Astrocyte (in vitro differentiated cells and primary cell): Measurements from ENCODE around the gene CCR4. TPM values are rescaled to one million over a fixed set of nuclear protein-coding genes. Genes with fewer than 3 reads are reported as not detected.
A peak's percentile ranks its signal among the peaks of the same experiment; 100 is the strongest.

Source experiments
- DNase-seq: peaks from one replicate; pipeline ENCODE4 v3.0.0-alpha.2; 2010; ENCODE audit warnings: low read depth
- FAIRE-seq: peaks from 2 replicates; lab custom pipeline; 2011; peaks lifted over from hg19 to GRCh38; lab: Jason Lieb, UNC
- H2AFZ ChIP-seq: 2 replicates; pipeline ENCODE4 v1.6.0; 2012; ENCODE audit warnings: low read depth, low read length, inconsistent platforms
- H3K27ac ChIP-seq: 2 replicates; pipeline ENCODE4 v1.5.1; 2011; ENCODE audit warnings: low read depth, low read length, inconsistent platforms
- H3K27me3 ChIP-seq: 2 replicates; pipeline ENCODE4 v1.6.0; 2011; ENCODE audit warnings: low read length, inconsistent platforms; ENCODE audit not compliant: insufficient read depth
- H3K36me3 ChIP-seq: 2 replicates; pipeline ENCODE4 v1.5.1; 2011; ENCODE audit warnings: low read length, inconsistent platforms; ENCODE audit not compliant: insufficient read depth
- H3K4me1 ChIP-seq: 2 replicates; pipeline ENCODE4 v1.5.1; 2011; ENCODE audit warnings: low read length, inconsistent platforms; ENCODE audit not compliant: insufficient read depth
- H3K4me2 ChIP-seq: 2 replicates; pipeline ENCODE4 v1.6.0; 2012; ENCODE audit warnings: low read length, inconsistent platforms
- H3K4me3 ChIP-seq: 2 replicates; pipeline ENCODE4 v1.5.1; 2011; ENCODE audit warnings: low read depth, mild to moderate bottlenecking, low read length, inconsistent platforms; ENCODE audit not compliant: insufficient read depth
- H3K79me2 ChIP-seq: 2 replicates; pipeline ENCODE4 v1.6.0; 2012; ENCODE audit warnings: mild to moderate bottlenecking, low read length, inconsistent platforms; ENCODE audit not compliant: insufficient read depth
- H3K9ac ChIP-seq: 2 replicates; pipeline ENCODE4 v1.6.0; 2012; ENCODE audit warnings: mild to moderate bottlenecking, low read length, inconsistent platforms
- H3K9me3 ChIP-seq: 2 replicates; pipeline ENCODE4 v1.5.1; 2012; ENCODE audit warnings: low read depth, mild to moderate bottlenecking, low read length, inconsistent platforms; ENCODE audit not compliant: insufficient read depth
- H4K20me1 ChIP-seq: 2 replicates; pipeline ENCODE4 v1.6.0; 2012; ENCODE audit warnings: low read length, inconsistent platforms; ENCODE audit not compliant: insufficient read depth
- H3K27ac Mint-ChIP-seq: one replicate; pipeline ENCODE4 v1.8.0; 2021; ENCODE audit warnings: mild to moderate bottlenecking, mixed read lengths; ENCODE audit not compliant: unreplicated experiment
- H3K27me3 Mint-ChIP-seq: one replicate; pipeline ENCODE4 v1.8.0; 2021; ENCODE audit warnings: low read depth, mixed read lengths; ENCODE audit not compliant: unreplicated experiment
- H3K36me3 Mint-ChIP-seq: one replicate; pipeline ENCODE4 v1.8.0; 2021; ENCODE audit warnings: low read depth, mixed read lengths; ENCODE audit not compliant: unreplicated experiment
- H3K4me1 Mint-ChIP-seq: one replicate; pipeline ENCODE4 v1.8.0; 2021; ENCODE audit warnings: low read depth, mixed read lengths; ENCODE audit not compliant: unreplicated experiment
- H3K4me3 Mint-ChIP-seq: one replicate; pipeline ENCODE4 v1.8.0; 2021; ENCODE audit warnings: mild to moderate bottlenecking, moderate library complexity, mixed read lengths; ENCODE audit not compliant: unreplicated experiment
- H3K9me3 Mint-ChIP-seq: one replicate; pipeline ENCODE4 v1.8.0; 2021; ENCODE audit warnings: mild to moderate bottlenecking, mixed read lengths; ENCODE audit not compliant: unreplicated experiment
- EZH2 ChIP-seq: IDR thresholded peaks from 2 replicates; pipeline ENCODE4 v1.6.1; 2012; ENCODE audit warnings: mild to moderate bottlenecking, low read length, inconsistent platforms; ENCODE audit not compliant: insufficient read depth
- total RNA-seq: library from RNA; stranded (reverse); gene quantifications from 2 replicates; pipeline ENCODE4 v1.2.1, GENCODE V29; 2021
- TF ChIP-seq, protein P1 (sequence below): IDR thresholded peaks from 2 replicates; pipeline ENCODE4 v1.5.1; 2011; ENCODE audit warnings: low read depth, mild to moderate bottlenecking, inconsistent platforms, low read length, moderate library complexity; ENCODE audit not compliant: insufficient read depth

CCR4 gene
- total RNA-seq, 1 donor from 2014 or later = not detected

DNA sequence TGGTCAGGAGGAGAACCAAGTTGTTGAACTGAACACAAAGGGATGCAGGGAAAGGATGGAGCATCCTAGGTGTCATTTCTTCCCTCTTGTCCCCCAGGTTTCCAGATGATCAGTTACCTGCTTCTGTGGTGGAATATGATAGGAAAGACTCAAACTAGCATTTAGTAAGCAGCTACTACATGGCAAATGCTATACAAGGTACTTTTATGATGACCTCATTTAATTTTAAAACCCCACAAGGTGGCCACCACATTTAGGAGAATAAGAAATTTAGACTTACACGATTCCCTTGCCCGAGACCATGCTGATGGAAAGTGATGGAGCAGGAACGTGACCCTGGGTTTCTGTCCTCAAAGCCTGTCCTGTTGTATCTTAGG is 40.9 kb downstream of the CCR4 start:
- Mint-ChIP-seq H3K27ac (peak overlapping the region; percentile 64), H3K4me3 (no peak overlapping the region), H3K36me3 (peaks cover 16% of the 10 kb centered on the region), H3K4me1 (peaks cover 11% of the 10 kb centered on the region), H3K9me3 (peaks cover 3% of the 10 kb centered on the region), H3K27me3 (peaks cover 1% of the 10 kb centered on the region)
- Histone ChIP-seq H3K9ac (no peak overlapping the region), H2AFZ (no peak overlapping the region), H3K79me2 (no peaks in the 10 kb centered on the region), H4K20me1 (no peaks in the 10 kb centered on the region), H3K9me3 (no peaks in the 10 kb centered on the region), H3K27ac (no peak overlapping the region), H3K4me2 (no peak overlapping the region), H3K4me1 (no peaks in the 10 kb centered on the region), H3K4me3 (no peak overlapping the region), H3K36me3 (no peaks in the 10 kb centered on the region), H3K27me3 (no peaks in the 10 kb centered on the region)
- DNase-seq (no peak), FAIRE-seq (no peak)
- TF ChIP-seq, protein P1, sequence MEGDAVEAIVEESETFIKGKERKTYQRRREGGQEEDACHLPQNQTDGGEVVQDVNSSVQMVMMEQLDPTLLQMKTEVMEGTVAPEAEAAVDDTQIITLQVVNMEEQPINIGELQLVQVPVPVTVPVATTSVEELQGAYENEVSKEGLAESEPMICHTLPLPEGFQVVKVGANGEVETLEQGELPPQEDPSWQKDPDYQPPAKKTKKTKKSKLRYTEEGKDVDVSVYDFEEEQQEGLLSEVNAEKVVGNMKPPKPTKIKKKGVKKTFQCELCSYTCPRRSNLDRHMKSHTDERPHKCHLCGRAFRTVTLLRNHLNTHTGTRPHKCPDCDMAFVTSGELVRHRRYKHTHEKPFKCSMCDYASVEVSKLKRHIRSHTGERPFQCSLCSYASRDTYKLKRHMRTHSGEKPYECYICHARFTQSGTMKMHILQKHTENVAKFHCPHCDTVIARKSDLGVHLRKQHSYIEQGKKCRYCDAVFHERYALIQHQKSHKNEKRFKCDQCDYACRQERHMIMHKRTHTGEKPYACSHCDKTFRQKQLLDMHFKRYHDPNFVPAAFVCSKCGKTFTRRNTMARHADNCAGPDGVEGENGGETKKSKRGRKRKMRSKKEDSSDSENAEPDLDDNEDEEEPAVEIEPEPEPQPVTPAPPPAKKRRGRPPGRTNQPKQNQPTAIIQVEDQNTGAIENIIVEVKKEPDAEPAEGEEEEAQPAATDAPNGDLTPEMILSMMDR = no peak
- TF ChIP-seq EZH2 = no peak

DNA sequence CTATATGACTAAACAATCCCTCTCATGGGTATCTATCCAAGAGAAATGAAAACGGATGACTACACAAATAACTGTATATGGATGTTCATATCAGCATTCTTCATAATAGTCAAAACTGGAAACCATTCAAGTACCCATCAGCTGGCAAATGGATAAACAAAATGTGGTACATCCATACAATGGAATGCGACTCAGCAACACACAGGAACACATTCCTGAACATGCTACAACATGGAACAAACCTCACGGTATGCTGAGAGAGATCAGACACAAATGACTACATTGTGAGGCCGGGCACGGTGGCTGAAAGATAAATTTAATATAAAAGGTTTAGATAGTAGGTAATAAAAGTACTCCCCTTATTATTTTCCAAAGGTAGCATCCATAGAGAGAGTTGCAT is 42.6 kb downstream of the CCR4 start:
- Histone ChIP-seq H3K9ac (no peak overlapping the region), H4K20me1 (peaks cover 3% of the 10 kb centered on the region), H3K27me3 (no peaks in the 10 kb centered on the region), H3K4me1 (no peaks in the 10 kb centered on the region), H3K4me3 (no peak overlapping the region), H3K9me3 (no peaks in the 10 kb centered on the region), H3K4me2 (no peak overlapping the region), H3K36me3 (no peaks in the 10 kb centered on the region), H2AFZ (no peak overlapping the region), H3K27ac (no peak overlapping the region), H3K79me2 (no peaks in the 10 kb centered on the region)
- peak overlapping the region; percentile 27 for H3K27ac Mint-ChIP-seq
- no peak for DNase-seq
- no peak for FAIRE-seq
- H3K27me3 Mint-ChIP-seq = no peaks in the 10 kb centered on the region
- H3K36me3 Mint-ChIP-seq = peaks cover 18% of the 10 kb centered on the region
- no peak overlapping the region for H3K4me3 Mint-ChIP-seq
- TF ChIP-seq, protein P1 = no peak
- TF ChIP-seq EZH2 = no peak
- H3K9me3 Mint-ChIP-seq = peaks cover 3% of the 10 kb centered on the region
- peaks cover 11% of the 10 kb centered on the region for H3K4me1 Mint-ChIP-seq

DNA sequence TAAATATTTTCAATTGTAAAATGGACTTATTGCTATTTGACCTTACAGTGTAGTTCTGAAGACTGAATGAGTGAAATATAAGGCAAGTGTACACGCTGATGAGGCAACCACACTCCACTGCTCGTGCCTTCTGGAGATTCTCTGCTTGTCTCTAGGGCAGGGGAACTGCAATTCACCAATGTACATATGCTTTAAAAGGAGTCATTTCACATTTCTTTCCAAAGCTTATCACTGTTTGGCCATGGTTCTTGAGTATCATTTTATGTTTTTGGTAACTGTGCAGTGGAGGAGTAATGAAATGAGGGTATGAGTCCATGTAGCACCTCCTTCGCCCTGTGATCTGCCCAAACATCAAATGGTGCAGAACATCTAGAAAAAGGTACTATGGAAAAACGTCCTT is 43.7 kb downstream of the CCR4 start:
- H3K9ac ChIP-seq = no peak overlapping the region
- Mint-ChIP-seq H3K27me3 (no peaks in the 10 kb centered on the region), H3K4me1 (peaks cover 7% of the 10 kb centered on the region), H3K4me3 (no peak overlapping the region), H3K9me3 (peaks cover 4% of the 10 kb centered on the region), H3K36me3 (peaks cover 15% of the 10 kb centered on the region), H3K27ac (no peak overlapping the region)
- FAIRE-seq = no peak
- H3K4me1 ChIP-seq = no peaks in the 10 kb centered on the region
- TF ChIP-seq, protein P1 = no peak
- no peak for TF ChIP-seq EZH2
- peaks cover 3% of the 10 kb centered on the region for H4K20me1 ChIP-seq
- no peaks in the 10 kb centered on the region for H3K9me3 ChIP-seq
- no peaks in the 10 kb centered on the region for H3K79me2 ChIP-seq
- no peak overlapping the region for H3K4me2 ChIP-seq
- H3K27me3 ChIP-seq = no peaks in the 10 kb centered on the region
- no peak overlapping the region for H2AFZ ChIP-seq
- no peak for DNase-seq
- H3K27ac ChIP-seq = no peak overlapping the region
- no peaks in the 10 kb centered on the region for H3K36me3 ChIP-seq
- no peak overlapping the region for H3K4me3 ChIP-seq
